Activated T-helper 2 cell treated with anti-CD3 and anti-CD28 coated beads, Interferon-gamma antibody, Interleukin-2, Interleukin-4, amounts not matched to agents 10 μg/mL and 5 μg/mL and 100 μg/mL, durations not matched to agents 14 hours and 24 hours and 36 hours (primary cell): ENCODE results near the gene LCT. TPM values are rescaled to one million over a fixed set of nuclear protein-coding genes. Genes with fewer than 3 reads are reported as not detected.
A peak's percentile ranks its signal among the peaks of the same experiment; 100 is the strongest.

ENCODE experiments used
- DNase-seq: peaks from one replicate; pipeline ENCODE4 v3.0.0; 2021; ENCODE audit warnings: low spot score
- H3K27ac Mint-ChIP-seq: one replicate; pipeline ENCODE4 v1.8.0; 2021; ENCODE audit warnings: mixed read lengths
- H3K27me3 Mint-ChIP-seq: one replicate; pipeline ENCODE4 v1.8.0; 2021; ENCODE audit warnings: low read depth, mixed read lengths
- H3K36me3 Mint-ChIP-seq: one replicate; pipeline ENCODE4 v1.8.0; 2021; ENCODE audit warnings: low read depth, mixed read lengths
- H3K4me1 Mint-ChIP-seq: one replicate; pipeline ENCODE4 v1.8.0; 2021; ENCODE audit warnings: low read depth, mixed read lengths
- H3K4me3 Mint-ChIP-seq: one replicate; pipeline ENCODE4 v1.8.0; 2021; ENCODE audit warnings: low read depth, mild to moderate bottlenecking, moderate library complexity, mixed read lengths
- H3K9me3 Mint-ChIP-seq: one replicate; pipeline ENCODE4 v1.8.0; 2021; ENCODE audit warnings: mixed read lengths
- intact Hi-C: fragments of 100-400 bp; cut with micrococcal nuclease; formaldehyde crosslinking; loops from one replicate; pipeline ENCODE4 v1.15.1; 2023
- total RNA-seq: library from RNA; stranded (reverse); gene quantifications from 2 replicates; pipeline ENCODE4 v1.2.3, GENCODE V29; 2022

Gene LCT
- total RNA-seq, 1 donor from 2014 or later = 0.55 TPM

DNA sequence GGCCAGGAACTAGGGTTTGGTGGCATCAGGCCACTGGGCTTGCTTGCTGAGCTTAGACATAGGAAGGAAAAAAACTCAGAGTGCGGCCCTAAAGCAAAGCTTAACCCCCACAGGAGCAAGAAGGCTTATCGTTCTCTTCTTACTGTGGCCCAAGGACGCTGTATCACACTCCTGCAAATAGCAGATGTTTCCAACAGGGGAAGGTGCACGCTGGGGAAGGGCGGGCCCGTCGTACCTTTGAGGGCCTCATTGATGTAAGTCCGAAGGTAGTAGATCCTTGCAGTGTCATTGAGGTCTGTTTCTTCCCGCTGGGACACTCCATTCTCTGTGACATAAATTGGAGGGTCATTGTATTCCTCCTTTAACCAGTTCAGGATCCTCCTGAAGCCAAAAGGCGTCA lies 46.6 kb downstream of the LCT start:
- DNase-seq = no peak
- intact Hi-C loops = loop anchor here (10.0 kb wide), 1 partner anchor 316 kb away; no protein-coding TSS in a partner anchor
- peaks cover 22% of the 10 kb centered on the region for H3K36me3 Mint-ChIP-seq
- no peaks in the 10 kb centered on the region for H3K27me3 Mint-ChIP-seq
- H3K4me3 Mint-ChIP-seq = no peak overlapping the region
- no peak overlapping the region for H3K27ac Mint-ChIP-seq
- H3K4me1 Mint-ChIP-seq = peaks cover 17% of the 10 kb centered on the region
- no peaks in the 10 kb centered on the region for H3K9me3 Mint-ChIP-seq

DNA sequence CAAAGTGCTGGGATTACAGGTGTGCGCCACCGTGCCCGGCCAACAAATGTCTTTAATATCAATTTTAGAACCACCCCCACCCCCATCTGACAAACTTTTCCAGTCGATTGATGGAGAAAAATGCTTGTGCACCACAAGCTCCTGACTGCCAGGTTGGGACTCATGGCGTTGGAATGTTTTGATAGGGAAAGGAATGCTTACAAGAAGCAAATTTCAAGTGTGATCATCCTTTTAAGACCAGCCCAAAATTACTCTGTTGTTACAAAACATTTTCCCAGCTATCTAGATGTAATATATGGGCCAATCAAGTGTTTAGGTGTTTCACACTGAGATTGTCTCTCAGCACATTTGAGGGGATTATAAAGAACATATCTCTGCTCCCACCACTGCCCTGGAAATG lies 50.2 kb downstream of the LCT start:
- no peaks in the 10 kb centered on the region for H3K27me3 Mint-ChIP-seq
- no peaks in the 10 kb centered on the region for H3K9me3 Mint-ChIP-seq
- intact Hi-C loops = no loop called here
- DNase-seq = no peak
- no peak overlapping the region for H3K4me3 Mint-ChIP-seq
- no peak overlapping the region for H3K27ac Mint-ChIP-seq
- peaks cover 58% of the 10 kb centered on the region for H3K36me3 Mint-ChIP-seq
- H3K4me1 Mint-ChIP-seq = no peaks in the 10 kb centered on the region

DNA sequence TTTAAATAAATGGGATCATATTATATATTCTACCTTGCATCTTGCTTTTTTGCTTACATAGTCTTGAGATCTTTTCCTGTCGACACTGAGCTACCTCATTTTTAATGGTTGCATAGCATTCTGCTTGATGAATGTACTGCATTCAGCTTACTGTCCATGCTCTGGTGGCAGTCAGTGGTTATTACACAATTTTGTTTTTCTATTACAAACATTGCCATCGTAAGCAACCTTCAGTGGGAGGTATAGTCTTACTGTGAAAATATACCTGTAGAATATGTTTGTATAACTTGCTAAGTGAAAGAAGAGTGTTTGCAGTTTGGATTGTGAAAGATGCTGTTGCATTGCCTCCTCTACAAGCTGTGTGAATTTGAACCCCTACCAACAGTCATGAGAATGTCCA lies 52.0 kb downstream of the LCT start:
- intact Hi-C loops = no loop called here

DNA sequence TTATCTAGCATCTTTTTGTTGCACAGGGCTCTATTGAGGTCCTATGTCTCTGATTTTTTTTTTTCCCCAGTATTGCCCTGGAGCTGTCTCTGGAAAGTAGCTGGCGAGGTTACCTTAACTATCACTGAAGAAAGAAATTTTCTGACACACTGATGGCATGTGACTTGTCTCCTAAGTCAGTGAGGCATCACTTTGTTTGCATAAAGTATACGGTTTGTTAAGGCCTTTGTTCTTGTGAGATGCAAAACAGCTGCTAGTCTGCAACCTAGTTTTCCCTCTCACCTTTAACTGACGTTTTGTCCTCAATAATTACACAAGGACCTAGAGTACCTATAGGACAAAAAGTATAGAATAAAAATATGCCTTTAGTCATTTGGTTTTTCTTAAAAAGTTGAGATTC lies 53.5 kb downstream of the LCT start:
- H3K4me3 Mint-ChIP-seq = no peak overlapping the region

More for the DNA sequence above, 52.0 kb downstream of the LCT start:
- Mint-ChIP-seq H3K27ac (no peak overlapping the region), H3K4me3 (no peak overlapping the region), H3K27me3 (no peaks in the 10 kb centered on the region), H3K9me3 (no peaks in the 10 kb centered on the region), H3K4me1 (no peaks in the 10 kb centered on the region), H3K36me3 (peaks cover 76% of the 10 kb centered on the region)
- no peak for DNase-seq

DNA sequence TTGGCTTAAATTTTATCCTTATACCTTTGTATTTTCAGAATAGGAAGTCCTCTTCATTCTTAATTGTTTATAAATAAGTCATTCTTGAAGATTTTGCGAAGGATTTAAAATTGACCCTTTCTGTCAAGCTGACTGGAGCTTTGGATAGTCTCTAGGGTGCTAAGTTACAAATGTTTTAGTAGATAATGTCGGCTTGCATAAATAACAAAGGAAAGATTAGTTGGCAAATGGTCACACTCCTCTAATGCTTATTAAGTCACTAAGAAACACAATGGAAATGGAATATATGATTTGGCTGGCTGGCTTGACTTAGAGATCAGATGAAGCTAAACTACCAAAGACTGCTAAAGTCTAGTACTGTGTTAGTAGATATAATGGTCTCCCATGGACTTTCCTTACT lies 54.8 kb downstream of the LCT start:
- H3K4me1 Mint-ChIP-seq = no peaks in the 10 kb centered on the region
- H3K27ac Mint-ChIP-seq = no peak overlapping the region
- no peaks in the 10 kb centered on the region for H3K9me3 Mint-ChIP-seq
- intact Hi-C loops = no loop called here
- peaks cover 89% of the 10 kb centered on the region for H3K36me3 Mint-ChIP-seq
- DNase-seq = no peak
- H3K27me3 Mint-ChIP-seq = no peaks in the 10 kb centered on the region
- H3K4me3 Mint-ChIP-seq = no peak overlapping the region

More for the DNA sequence above, 53.5 kb downstream of the LCT start:
- Mint-ChIP-seq H3K9me3 (no peaks in the 10 kb centered on the region), H3K27me3 (no peaks in the 10 kb centered on the region), H3K27ac (no peak overlapping the region), H3K36me3 (peaks cover 86% of the 10 kb centered on the region), H3K4me1 (no peaks in the 10 kb centered on the region)
- intact Hi-C loops = no loop called here
- no peak for DNase-seq

DNA sequence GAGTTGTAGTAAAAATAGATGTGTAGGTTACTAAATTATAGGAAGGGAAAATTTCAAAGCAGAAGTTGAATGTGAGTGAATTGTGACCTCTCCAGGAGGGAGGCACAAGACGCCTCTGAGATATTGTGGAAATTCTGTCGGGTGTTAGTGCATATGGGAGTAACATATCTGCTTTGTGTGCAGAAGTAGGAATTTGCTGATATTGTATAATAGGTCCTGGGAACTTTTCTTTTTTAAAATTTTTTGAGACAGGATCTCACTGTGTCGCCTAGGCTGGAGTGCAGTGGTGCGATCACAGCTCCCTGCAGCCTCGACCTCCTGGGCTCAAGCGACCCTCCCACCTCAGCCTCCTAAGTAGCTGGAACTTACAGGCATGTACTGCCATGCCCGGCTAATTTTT lies 60.6 kb downstream of the LCT start:
- intact Hi-C loops = no loop called here
- Mint-ChIP-seq H3K36me3 (peaks cover 86% of the 10 kb centered on the region), H3K4me3 (no peak overlapping the region), H3K9me3 (no peaks in the 10 kb centered on the region), H3K27ac (no peak overlapping the region), H3K27me3 (no peaks in the 10 kb centered on the region), H3K4me1 (peaks cover 7% of the 10 kb centered on the region)
- no peak for DNase-seq

DNA sequence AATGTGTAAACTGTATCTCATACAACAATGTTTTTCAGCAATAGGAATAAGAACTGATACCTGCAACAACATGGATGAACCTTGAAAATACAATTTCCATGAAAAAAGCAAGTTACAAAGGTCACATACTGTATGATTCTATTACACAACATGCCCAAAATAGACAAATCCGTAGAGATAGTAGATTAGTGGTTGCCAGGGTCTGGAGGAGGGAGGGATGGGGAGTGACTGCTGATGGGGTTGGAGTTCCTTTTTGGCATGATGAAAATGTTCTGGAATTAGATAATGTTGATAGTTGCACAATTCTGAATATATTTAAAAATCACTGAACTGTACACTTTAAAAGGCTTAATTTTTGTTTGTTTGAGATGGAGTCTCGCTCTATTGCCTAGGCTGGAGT lies 61.6 kb downstream of the LCT start:
- H3K27ac Mint-ChIP-seq = no peak overlapping the region

DNA sequence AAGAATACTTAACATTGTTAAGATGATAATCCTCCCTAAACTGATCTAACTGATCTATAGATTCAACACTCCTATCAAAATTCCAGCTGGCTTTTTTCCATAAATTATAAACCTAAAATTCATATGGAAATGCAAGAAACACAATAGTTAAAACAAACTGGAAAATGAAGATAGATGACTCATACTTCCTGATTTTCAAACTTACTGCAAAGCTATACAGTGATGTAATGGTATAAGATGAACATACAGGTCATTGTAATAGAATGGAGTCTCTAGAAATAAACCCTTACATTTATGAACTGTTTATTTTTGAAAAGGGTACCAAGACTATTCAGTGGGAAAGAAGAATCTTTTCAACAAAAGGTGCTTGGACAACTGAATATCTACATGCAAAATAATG lies 63.1 kb downstream of the LCT start:
- peaks cover 90% of the 10 kb centered on the region for H3K36me3 Mint-ChIP-seq

More for the DNA sequence above, 61.6 kb downstream of the LCT start:
- intact Hi-C loops = no loop called here
- no peak for DNase-seq
- Mint-ChIP-seq H3K36me3 (peaks cover 86% of the 10 kb centered on the region), H3K4me1 (peaks cover 7% of the 10 kb centered on the region), H3K27me3 (no peaks in the 10 kb centered on the region), H3K4me3 (no peak overlapping the region), H3K9me3 (no peaks in the 10 kb centered on the region)

DNA sequence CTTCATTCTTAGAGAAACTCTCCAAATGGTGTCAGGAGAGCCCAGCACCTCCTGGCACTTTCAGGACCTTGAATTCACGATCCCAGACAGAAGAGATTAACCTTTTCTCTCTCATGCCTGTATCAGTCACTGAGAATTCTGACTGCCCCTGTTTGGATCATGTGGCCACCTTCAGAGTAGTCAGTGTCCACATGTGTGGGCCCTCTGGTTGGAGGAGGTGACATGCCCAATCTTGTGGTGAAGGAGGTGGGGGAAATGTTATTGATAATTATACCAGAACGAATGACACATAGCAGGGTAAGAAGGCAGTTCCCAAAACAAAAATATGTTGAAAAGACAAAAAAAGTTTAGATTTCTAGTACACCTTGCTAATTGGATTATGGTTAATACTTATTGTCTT lies 63.7 kb downstream of the LCT start:
- no peak for DNase-seq
- peak overlapping the region; percentile 67 for H3K27ac Mint-ChIP-seq
- peaks cover 90% of the 10 kb centered on the region for H3K36me3 Mint-ChIP-seq
- H3K9me3 Mint-ChIP-seq = no peaks in the 10 kb centered on the region
- H3K4me3 Mint-ChIP-seq = no peak overlapping the region
- intact Hi-C loops = no loop called here
- H3K27me3 Mint-ChIP-seq = no peaks in the 10 kb centered on the region
- peaks cover 7% of the 10 kb centered on the region for H3K4me1 Mint-ChIP-seq

More for the DNA sequence above, 63.1 kb downstream of the LCT start:
- H3K4me3 Mint-ChIP-seq = no peak overlapping the region
- H3K27ac Mint-ChIP-seq = no peak overlapping the region
- no peaks in the 10 kb centered on the region for H3K27me3 Mint-ChIP-seq
- peaks cover 7% of the 10 kb centered on the region for H3K4me1 Mint-ChIP-seq
- intact Hi-C loops = no loop called here
- H3K9me3 Mint-ChIP-seq = no peaks in the 10 kb centered on the region
- DNase-seq = no peak

DNA sequence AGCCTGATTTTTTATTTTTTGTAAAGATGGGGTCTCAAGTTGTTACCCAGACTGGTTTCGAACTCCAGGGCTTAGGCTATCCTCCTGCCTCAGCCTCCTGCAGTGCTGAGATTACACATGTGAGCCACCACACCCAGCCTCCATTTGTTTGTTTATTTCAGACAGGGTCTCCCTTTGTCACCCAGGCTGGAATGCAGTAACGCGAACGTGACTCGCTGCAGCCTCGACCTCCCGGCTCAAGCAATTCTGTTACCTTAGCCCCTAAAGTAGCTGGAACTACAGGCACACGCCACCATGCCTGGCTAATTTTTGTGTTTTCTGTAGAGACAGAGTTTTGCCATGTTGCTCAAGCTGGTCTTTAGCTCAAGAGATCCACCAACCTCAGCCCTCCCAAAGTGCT lies 68.1 kb downstream of the LCT start:
- H3K4me1 Mint-ChIP-seq = peaks cover 11% of the 10 kb centered on the region
- H3K36me3 Mint-ChIP-seq = peaks cover 84% of the 10 kb centered on the region
- H3K27ac Mint-ChIP-seq = no peak overlapping the region
- DNase-seq = no peak
- intact Hi-C loops = no loop called here
- H3K4me3 Mint-ChIP-seq = no peak overlapping the region
- no peaks in the 10 kb centered on the region for H3K9me3 Mint-ChIP-seq
- H3K27me3 Mint-ChIP-seq = no peaks in the 10 kb centered on the region

DNA sequence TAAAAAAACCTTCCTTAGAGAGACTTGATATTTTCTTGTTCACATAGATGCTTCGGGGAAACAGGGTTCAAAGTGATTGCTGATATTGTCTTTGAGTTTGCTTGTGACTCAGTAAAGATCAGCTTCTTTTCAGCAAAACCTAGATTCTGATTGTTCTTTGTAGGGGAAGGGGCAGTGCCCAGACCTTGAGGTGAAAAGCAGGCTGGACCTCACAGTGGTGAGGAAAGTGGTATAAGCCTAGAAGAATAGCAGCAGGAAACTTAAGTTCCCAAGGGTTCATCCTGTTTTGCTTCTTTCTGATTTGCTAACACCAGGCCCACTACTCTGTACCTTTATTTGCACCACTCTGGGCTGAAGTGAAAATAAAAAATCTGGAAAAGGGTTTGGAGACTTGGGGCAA lies 74.5 kb downstream of the LCT start:
- H3K9me3 Mint-ChIP-seq = no peaks in the 10 kb centered on the region
- intact Hi-C loops = no loop called here
- no peaks in the 10 kb centered on the region for H3K27me3 Mint-ChIP-seq
- no peak for DNase-seq
- peaks cover 78% of the 10 kb centered on the region for H3K36me3 Mint-ChIP-seq
- no peak overlapping the region for H3K4me3 Mint-ChIP-seq
- H3K4me1 Mint-ChIP-seq = peaks cover 11% of the 10 kb centered on the region
- H3K27ac Mint-ChIP-seq = no peak overlapping the region

DNA sequence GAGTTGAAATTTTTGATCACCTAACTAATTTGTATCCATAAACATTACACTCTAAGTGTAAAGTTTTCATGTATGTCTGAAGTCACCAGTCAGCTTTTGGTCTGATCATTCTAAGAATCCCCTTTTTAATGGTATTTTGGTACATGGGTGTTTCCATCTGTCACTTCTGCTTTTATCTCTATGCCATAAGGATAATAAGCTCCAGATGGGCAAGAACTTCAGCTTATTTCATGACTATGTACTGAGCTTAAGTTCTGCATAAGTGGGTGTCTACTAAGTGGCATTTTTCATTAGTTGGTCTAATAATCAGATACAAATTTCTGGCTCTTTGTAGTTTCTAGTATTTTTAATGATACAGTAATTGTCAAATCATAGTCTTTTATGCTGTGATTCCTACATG lies 75.0 kb downstream of the LCT start:
- H3K27me3 Mint-ChIP-seq = no peaks in the 10 kb centered on the region
- DNase-seq = no peak
- peaks cover 11% of the 10 kb centered on the region for H3K4me1 Mint-ChIP-seq
- H3K4me3 Mint-ChIP-seq = no peak overlapping the region
- peaks cover 78% of the 10 kb centered on the region for H3K36me3 Mint-ChIP-seq
- H3K9me3 Mint-ChIP-seq = peaks cover 5% of the 10 kb centered on the region
- H3K27ac Mint-ChIP-seq = no peak overlapping the region
- intact Hi-C loops = no loop called here

DNA sequence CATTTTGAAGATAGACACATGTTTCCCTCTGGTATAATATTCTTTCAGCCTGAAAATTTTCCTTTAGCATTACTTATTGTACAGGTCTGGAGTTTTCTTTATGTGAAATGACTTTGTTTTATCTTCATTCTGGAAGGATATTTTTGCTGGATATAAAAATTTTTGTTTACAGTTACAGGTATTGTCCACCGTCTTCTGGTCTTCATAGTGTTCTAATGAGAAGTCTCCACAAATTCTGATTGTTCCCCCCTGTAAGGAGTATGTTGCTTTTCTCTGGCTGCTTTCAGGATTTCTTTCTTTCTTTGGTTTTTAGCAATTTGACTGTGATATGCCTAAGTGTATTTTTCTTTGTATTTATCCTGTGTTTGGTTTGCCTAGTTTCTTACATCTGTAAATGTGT lies 80.3 kb downstream of the LCT start:
- Mint-ChIP-seq H3K9me3 (peaks cover 20% of the 10 kb centered on the region), H3K4me3 (no peak overlapping the region), H3K36me3 (peaks cover 85% of the 10 kb centered on the region), H3K27ac (no peak overlapping the region), H3K4me1 (peaks cover 4% of the 10 kb centered on the region), H3K27me3 (no peaks in the 10 kb centered on the region)
- DNase-seq = no peak
- intact Hi-C loops = no loop called here

DNA sequence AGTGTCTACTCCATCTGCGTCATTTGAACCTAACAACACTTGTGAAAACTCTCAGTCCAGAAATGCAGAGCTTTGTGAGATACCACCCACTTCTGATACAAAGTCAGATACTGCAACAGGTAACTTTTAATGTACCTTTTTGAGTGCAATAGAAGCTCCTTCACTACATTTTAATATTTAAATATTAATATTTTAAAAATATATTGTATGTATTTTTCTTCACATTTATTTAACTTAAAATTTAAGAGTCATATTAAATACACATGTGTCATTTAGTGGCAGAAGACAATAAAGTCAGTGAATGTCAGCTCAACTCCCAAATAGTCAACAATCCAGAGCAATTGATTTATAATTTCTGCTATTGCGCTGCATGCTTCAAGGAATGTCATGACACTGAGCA lies 81.4 kb downstream of the LCT start:
- peaks cover 20% of the 10 kb centered on the region for H3K9me3 Mint-ChIP-seq

More for the DNA sequence above, 81.4 kb downstream of the LCT start:
- H3K27me3 Mint-ChIP-seq = no peaks in the 10 kb centered on the region
- intact Hi-C loops = no loop called here
- no peak overlapping the region for H3K4me3 Mint-ChIP-seq
- DNase-seq = no peak
- peaks cover 4% of the 10 kb centered on the region for H3K4me1 Mint-ChIP-seq
- H3K27ac Mint-ChIP-seq = no peak overlapping the region
- H3K36me3 Mint-ChIP-seq = peaks cover 84% of the 10 kb centered on the region
